Activated T-cell treated with anti-CD3 and anti-CD28 coated beads for 1 hour (primary cell): ENCODE measurements around the gene PHLPP2.
"Not testable (repeated sequence)": the region's sequence is repeated elsewhere in the genome, so short reads cannot be mapped to it uniquely, and the experiment has no call there.

Experiments used
- DNase-seq: peaks from one replicate; pipeline ENCODE4 v3.0.0-alpha.2; 2020; ENCODE audit warnings: low read depth

PHLPP2 gene

DNA sequence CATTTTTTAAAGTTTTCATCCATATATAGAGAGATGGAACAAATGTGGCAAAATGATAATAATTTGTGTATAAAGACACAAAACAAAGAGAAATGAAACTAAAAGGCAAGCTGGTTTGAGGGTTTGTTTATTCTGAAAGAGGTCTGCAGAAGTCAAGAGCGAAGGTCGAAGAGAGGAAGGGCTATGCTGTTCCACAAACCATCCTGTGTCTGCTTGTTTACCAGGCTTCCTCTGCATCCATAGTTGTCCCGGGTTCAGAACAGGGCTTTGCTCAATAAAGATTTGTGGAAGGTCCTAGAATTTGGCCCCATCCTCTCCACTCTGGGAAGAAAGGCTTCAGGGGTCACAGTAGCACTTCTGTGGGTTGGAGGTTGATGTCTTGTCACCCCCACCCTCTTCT lies 100.9 kb downstream of the PHLPP2 start:
- no peak for DNase-seq

DNA sequence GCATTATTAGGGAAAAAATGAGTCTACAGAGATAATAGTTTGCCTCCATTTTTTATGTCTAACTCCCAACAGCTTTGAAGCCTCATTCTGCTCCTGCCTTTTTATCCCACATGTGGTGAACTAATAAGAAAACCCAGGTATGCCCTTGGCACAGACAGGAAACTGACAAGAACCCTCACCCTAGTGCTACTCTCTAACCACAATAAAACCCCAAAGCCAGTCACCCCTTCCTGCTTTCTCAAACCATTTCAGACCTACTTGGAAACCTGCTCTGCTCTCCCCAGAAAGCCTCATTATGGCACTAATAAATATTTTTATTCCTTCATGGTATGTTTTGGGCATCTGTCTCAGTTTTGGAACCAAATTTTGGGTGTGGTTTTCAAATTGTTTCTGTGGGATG lies 102.4 kb downstream of the PHLPP2 start:
- no peak for DNase-seq

DNA sequence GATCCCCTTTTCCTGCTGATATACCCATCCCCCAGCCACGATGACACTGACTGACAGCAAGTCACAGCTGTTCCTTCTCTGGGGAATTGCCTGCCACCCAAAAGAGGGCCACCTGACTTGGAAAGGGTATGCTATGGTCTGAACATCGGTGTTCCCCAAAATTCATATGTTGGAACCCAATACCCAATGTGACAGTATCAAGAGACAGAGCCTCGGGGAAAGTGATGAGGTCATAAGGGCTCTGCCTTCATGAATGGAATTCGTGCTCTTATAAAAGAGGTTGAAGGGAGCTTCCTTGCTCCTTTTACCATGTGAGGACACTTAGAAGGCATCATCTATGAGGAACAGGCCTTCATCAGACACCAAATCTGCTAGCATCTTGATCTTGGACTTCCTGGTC lies 106.1 kb downstream of the PHLPP2 start:
- no peak for DNase-seq

DNA sequence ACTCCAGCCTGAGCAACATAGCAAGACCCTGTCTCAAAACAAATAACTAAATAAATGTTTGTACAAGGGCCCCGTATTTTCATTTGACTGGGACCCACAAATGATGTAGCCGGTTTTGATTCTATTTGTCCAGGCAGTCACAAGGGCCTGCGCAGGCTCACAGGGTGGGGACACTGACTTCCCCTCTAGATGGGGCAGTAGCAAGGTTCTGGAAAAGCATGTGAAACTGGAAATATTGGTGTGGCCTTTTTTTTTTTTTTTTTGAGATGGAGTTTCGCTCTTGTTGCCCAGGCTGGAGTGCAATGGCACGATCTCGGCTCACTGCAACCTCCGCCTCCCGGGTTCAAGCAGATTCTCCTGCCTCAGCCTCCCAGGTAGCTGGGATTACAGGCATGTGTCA lies 109.5 kb downstream of the PHLPP2 start:
- DNase-seq = not testable (repeated sequence)

DNA sequence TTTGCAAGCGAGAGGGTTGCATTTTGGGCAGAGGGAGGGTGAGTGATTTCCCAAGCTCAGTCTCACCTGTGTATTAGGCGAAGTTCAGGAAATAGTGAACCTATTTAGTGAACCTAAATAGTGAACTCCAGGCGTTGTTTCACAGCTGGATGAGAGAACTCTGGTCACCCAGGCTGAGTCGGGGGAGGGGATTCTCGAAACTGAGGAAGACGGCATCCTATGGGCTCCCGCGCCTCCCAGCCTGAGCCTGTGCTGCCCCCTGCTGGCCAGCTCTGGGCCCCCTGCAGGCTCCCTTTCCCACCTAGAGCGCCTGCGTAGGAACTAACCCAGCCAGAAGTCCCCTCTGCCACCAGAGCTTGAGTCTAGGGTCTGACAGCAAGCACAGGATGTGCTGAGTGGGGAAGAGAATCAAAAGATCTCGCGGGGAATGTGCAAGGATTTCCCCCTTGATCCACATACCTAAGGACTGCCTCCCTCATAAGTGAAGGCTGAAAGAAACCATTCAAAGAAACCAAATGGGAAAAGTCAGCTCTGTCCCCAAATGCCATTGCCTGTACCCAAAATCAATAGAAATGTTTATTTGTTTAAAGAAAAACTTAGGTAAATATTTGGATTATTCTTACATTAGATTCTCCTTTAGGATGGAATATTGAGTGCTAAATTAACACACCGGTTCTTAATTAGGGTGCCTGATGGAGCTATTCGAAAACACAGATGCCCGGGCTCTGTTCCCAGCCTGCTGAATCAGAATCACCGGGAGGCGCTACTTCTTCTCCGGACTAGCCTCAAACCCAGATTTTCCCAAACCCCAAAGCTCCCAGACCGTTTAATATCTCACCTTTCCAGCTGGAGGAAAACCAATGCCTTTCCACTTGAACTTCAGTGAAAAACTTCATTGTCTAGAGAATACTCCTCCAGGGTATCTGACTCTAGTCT lies 113.3 kb downstream of the PHLPP2 start:
- peak; percentile 76 for DNase-seq

DNA sequence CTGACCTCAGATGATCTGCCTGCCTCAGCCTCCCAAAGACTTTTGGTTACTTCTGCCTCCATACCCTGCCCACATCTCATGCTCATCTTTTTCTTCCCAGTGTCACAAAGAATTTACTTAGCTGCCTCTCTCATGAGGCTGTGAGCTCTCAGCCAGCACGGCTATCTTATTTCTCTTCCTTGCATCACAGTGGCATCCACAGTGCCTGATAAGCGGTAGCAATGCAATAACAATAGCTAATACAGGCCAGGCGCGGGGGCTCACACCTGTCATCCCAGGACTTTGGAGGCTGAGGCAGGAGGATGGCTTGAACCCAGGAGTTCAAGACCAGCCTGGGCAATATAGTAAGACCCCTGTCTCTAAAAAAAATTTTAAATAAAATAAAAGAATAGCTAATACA lies 114.1 kb downstream of the PHLPP2 start:
- no peak for DNase-seq

DNA sequence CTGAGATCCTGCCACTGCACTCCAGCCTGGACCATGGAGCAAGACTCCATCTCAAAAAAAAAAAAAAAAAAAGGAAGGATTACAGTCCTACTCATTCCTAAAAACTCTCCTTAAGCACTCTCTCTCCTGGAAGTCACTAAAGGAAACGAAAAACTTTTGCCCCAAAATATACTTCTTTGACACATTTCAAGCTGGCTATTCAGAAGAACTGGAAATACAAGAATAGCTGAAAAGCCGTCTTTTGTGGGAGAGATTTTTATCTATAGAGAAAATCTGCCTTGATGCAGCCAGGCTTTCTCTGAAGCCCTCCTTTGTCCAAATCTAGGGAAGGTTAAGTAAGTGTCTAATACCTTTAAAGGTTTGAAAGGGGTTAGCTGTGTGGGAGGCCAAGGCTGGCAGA lies 115.4 kb downstream of the PHLPP2 start:
- DNase-seq = no peak

DNA sequence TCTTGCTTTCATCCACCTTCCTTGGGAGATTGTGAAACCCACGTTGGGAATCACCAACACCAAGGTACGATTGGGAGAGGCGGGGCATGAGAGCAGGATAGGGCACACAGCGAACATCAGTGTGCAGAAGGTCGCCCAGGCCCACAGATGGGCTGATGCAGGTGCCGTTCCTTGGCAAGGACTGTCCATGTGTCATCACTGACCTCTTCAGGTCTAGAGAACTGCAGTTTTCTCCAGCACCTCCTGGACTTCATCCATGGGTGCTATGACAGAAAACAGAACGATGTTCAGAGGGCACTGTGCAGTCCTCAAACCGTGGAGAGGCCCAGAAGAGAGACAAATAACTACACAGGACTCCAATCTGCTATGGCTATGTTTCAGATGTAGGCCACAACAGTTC lies 123.7 kb downstream of the PHLPP2 start:
- no peak for DNase-seq

DNA sequence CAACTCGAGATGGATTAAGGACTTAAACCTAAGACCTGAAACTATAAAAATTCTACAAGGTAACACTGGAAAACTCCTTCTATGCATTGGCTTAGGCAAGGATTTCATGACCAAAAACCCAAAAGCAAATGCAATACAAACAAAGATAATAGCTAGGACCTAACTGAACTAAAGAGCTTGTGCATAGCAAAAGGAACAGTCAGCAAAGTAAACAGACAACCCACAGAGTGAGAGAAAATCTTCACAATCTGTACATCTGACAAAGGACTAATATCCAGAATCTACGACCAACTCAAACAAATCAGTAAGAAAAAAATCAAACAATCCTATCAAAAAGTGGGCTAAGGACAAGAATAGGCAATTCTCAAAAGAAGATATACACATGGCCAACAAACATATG lies 126.1 kb downstream of the PHLPP2 start:
- not testable (repeated sequence) for DNase-seq

DNA sequence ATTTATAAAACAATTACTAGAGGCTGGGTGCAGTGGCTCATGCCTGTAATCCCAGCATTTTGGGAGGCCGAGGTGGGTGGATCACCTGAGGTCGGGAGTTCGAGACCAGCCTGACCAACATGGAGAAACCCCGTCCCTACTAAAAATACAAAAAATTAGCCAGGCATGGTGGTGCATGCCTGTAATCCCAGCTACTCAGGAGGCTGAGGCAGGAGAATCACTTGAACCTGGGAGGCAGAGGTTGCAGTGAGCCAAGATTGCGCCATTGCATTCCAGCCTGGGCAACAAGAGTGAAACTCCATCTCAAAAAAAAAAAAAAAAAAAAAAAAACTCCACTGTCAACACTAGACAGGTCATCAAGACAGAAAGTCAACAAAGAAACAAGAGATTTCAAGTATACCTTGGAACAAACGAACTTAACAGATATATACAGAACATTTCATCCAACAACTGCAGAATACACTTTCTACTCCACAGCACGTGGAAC lies 129.1 kb downstream of the PHLPP2 start:
- not testable (repeated sequence) for DNase-seq
